Smooth muscle cell (in vitro differentiated cells): ENCODE measurements around the gene SZT2. TPM values are rescaled to one million over a fixed set of nuclear protein-coding genes. Genes with fewer than 3 reads are reported as not detected.

ENCODE experiments used
- DNase-seq: peaks from one replicate; lab custom pipeline; 2025; ENCODE audit not compliant: unreplicated experiment; lab: John Stamatoyannopoulos, UW
- H2AFZ ChIP-seq: fragments of 200-600 bp; sonication (generic); 2 replicates; pipeline ENCODE4 v1.6.0; 2016; ENCODE audit warnings: antibody characterized with exemption, low read depth, mild to moderate bottlenecking
- H3F3A ChIP-seq: fragments of 200-600 bp; sonication (generic); 2 replicates; pipeline ENCODE4 v1.6.0; 2017; ENCODE audit warnings: antibody characterized with exemption, low read depth
- H3K27ac ChIP-seq: fragments of 200-600 bp; sonication (generic); 2 replicates; pipeline ENCODE4 v1.5.1; 2016; ENCODE audit warnings: low read depth, mild to moderate bottlenecking
- H3K27me3 ChIP-seq: fragments of 200-600 bp; sonication (generic); 2 replicates; pipeline ENCODE4 v1.6.1; 2016; ENCODE audit warnings: low read depth, mild to moderate bottlenecking
- H3K36me3 ChIP-seq: fragments of 200-600 bp; sonication (generic); 2 replicates; pipeline ENCODE4 v1.5.1; 2016; ENCODE audit warnings: low read depth
- H3K4me1 ChIP-seq: fragments of 200-600 bp; sonication (generic); 2 replicates; pipeline ENCODE4 v1.5.1; 2016; ENCODE audit warnings: low read depth
- H3K4me2 ChIP-seq: fragments of 200-600 bp; sonication (generic); 2 replicates; pipeline ENCODE4 v1.6.0; 2016; ENCODE audit warnings: mild to moderate bottlenecking
- H3K4me3 ChIP-seq: fragments of 200-600 bp; sonication (generic); 2 replicates; pipeline ENCODE4 v1.5.1; 2016; ENCODE audit warnings: mild to moderate bottlenecking
- H3K79me2 ChIP-seq: fragments of 200-600 bp; sonication (generic); 2 replicates; pipeline ENCODE4 v1.6.0; 2016; ENCODE audit warnings: low read depth, mild to moderate bottlenecking
- H3K9ac ChIP-seq: fragments of 200-600 bp; sonication (generic); 2 replicates; pipeline ENCODE4 v1.6.0; 2016; ENCODE audit warnings: low read depth
- H3K9me3 ChIP-seq: fragments of 200-600 bp; sonication (generic); replicated peaks from 2 replicates; pipeline ENCODE4 v1.5.1; 2016; ENCODE audit warnings: low read depth
- H4K20me1 ChIP-seq: fragments of 200-600 bp; sonication (generic); 2 replicates; pipeline ENCODE4 v1.6.0; 2016; ENCODE audit warnings: low read depth
- WGBS: methylation state at CpG from one replicate; pipeline ENCODE4 v1.1.7; 2016; ENCODE audit warnings: low lambda C conversion rate; 5-methylcytosine and 5-hydroxymethylcytosine counted together
- polyA plus RNA-seq: library from polyadenylated mRNA; unstranded; fragments of >200 nt; fragmentation: Nextera tagmentation; extraction: Ambion mirVana; gene quantifications from 2 replicates; pipeline ENCODE4 v1.2.1, GENCODE V29; 2016
- total RNA-seq: library from RNA; depleted of rRNA; stranded (reverse); fragments of >200 nt; gene quantifications from 2 replicates; pipeline ENCODE4 v1.2.3, GENCODE V29; 2014
- TF ChIP-seq, protein P1 (sequence below): fragments of 200-600 bp; sonication (generic); IDR thresholded peaks from 2 replicates; pipeline ENCODE4 v1.5.1; 2017; ENCODE audit warnings: borderline replicate concordance, mild to moderate bottlenecking, antibody characterized with exemption; ENCODE audit not compliant: insufficient read depth, poor library complexity, severe bottlenecking

SZT2 gene
- total and polyA plus RNA-seq, 2 experiments from 2014 or later: 9.0 to 20.8 TPM

DNA sequence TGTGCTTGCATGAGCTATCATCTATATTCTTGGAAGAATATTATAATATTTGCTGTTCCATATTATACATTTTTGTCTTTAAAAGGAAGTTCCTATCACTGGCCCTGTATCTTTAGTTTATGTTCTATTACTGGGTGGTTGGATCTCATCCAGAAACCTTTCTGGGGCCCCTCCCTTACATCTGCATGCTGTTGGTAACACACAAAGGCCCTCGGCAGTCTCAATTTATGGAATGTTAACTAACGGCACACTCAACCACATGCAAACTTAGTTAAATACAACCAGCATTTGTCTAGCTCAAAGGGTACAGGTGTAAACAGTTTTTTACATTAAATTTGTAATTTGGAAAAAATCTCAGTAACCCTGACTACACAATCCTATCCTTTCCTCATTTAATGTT, 73.8 kb downstream of the SZT2 start:
- H3K36me3 ChIP-seq: no peaks in the 10 kb centered on the region
- DNase-seq: no peak
- no peaks in the 10 kb centered on the region for H3K4me1 ChIP-seq
- H3K27me3 ChIP-seq: no peaks in the 10 kb centered on the region
- no peak overlapping the region for H3K27ac ChIP-seq
- TF ChIP-seq, protein P1, sequence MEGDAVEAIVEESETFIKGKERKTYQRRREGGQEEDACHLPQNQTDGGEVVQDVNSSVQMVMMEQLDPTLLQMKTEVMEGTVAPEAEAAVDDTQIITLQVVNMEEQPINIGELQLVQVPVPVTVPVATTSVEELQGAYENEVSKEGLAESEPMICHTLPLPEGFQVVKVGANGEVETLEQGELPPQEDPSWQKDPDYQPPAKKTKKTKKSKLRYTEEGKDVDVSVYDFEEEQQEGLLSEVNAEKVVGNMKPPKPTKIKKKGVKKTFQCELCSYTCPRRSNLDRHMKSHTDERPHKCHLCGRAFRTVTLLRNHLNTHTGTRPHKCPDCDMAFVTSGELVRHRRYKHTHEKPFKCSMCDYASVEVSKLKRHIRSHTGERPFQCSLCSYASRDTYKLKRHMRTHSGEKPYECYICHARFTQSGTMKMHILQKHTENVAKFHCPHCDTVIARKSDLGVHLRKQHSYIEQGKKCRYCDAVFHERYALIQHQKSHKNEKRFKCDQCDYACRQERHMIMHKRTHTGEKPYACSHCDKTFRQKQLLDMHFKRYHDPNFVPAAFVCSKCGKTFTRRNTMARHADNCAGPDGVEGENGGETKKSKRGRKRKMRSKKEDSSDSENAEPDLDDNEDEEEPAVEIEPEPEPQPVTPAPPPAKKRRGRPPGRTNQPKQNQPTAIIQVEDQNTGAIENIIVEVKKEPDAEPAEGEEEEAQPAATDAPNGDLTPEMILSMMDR: no peak
- H3K4me2 ChIP-seq: peak overlapping the region; percentile 17
- H3F3A ChIP-seq: no peaks in the 10 kb centered on the region
- no peak overlapping the region for H2AFZ ChIP-seq
- no peaks in the 10 kb centered on the region for H4K20me1 ChIP-seq
- no peak overlapping the region for H3K9ac ChIP-seq
- H3K9me3 ChIP-seq: no peaks in the 10 kb centered on the region
- H3K4me3 ChIP-seq: no peak overlapping the region
- H3K79me2 ChIP-seq: no peaks in the 10 kb centered on the region
- 48% methylated on average over 2 of the region's 2 CpGs for WGBS

GRCh38 chr1:43464681-43465504, 75.2 kb downstream of the SZT2 start:
- TF ChIP-seq, protein P1: no peak
- no peak overlapping the region for H3K4me3 ChIP-seq
- WGBS: 86% methylated on average over 13 of the region's 13 CpGs
- no peaks in the 10 kb centered on the region for H4K20me1 ChIP-seq
- H3K27me3 ChIP-seq: no peaks in the 10 kb centered on the region
- no peaks in the 10 kb centered on the region for H3K36me3 ChIP-seq
- H3K4me2 ChIP-seq: no peak overlapping the region
- H3K27ac ChIP-seq: no peak overlapping the region
- H3K9me3 ChIP-seq: no peaks in the 10 kb centered on the region
- H3F3A ChIP-seq: no peaks in the 10 kb centered on the region
- H2AFZ ChIP-seq: no peak overlapping the region
- no peaks in the 10 kb centered on the region for H3K79me2 ChIP-seq
- no peak for DNase-seq
- no peaks in the 10 kb centered on the region for H3K4me1 ChIP-seq
- H3K9ac ChIP-seq: no peak overlapping the region

DNA sequence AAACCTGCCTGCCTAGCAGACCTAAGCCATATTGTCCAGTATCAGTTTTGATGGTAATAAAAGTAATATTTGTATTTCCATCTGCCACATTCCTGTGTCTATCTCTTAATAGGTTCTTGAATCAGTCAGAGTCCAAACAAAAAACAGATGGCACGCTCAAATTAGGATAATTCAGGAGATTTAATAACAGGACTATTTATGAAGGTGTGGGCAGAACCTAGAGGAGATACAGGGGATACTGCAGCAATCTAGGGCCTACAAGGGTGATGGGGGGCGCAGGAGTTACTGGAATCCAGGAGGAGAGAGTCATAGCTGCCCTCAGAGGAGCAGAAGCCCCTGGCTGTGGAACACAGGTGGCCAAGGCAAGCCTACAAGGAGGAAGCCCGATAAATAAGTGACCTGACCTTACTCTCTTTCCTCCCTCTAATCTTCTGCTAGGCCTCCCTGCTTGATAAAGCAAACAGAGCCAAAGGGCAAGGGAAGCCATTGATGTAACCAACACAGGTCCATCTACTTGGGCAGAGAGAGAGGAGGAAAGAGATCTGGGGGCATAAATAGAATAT, 75.9 kb downstream of the SZT2 start:
- no peaks in the 10 kb centered on the region for H3F3A ChIP-seq
- WGBS: 95% methylated on average over 3 of the region's 3 CpGs
- no peak overlapping the region for H3K4me2 ChIP-seq

More for the DNA sequence above, 75.9 kb downstream of the SZT2 start:
- H3K9me3 ChIP-seq: no peaks in the 10 kb centered on the region
- H3K36me3 ChIP-seq: no peaks in the 10 kb centered on the region
- H4K20me1 ChIP-seq: no peaks in the 10 kb centered on the region
- H3K27ac ChIP-seq: no peak overlapping the region
- H2AFZ ChIP-seq: no peak overlapping the region
- TF ChIP-seq, protein P1: no peak
- no peak for DNase-seq
- no peaks in the 10 kb centered on the region for H3K27me3 ChIP-seq
- no peaks in the 10 kb centered on the region for H3K4me1 ChIP-seq
- H3K79me2 ChIP-seq: no peaks in the 10 kb centered on the region
- no peak overlapping the region for H3K4me3 ChIP-seq
- H3K9ac ChIP-seq: no peak overlapping the region
